Transverse colon (tissue), 3 donors: ENCODE measurements around the gene FKBP5.

ENCODE experiments used
- CTCF ChIP-seq, 5 experiments: fragments of 200-600 bp in 3 of 5; fragments of 450-650 bp in 2 of 5; sonication (generic) in 3 of 5; IDR thresholded peaks; 1 replicate in 2 of 5; 2 replicates in 3 of 5; pipeline ENCODE4 v1.5.1; 2016 to 2017; ENCODE audit warnings: antibody characterized with exemption in 5 of 5, inconsistent platforms in 3 of 5, mild to moderate bottlenecking in 2 of 5, moderate library complexity in 1 of 5
- EP300 ChIP-seq: sonication (generic); formaldehyde crosslinking; IDR thresholded peaks from one replicate; pipeline ENCODE4 v1.6.1; 2017; ENCODE audit warnings: antibody characterized with exemption, low read depth
- POLR2A ChIP-seq: fragments of 450-650 bp; IDR thresholded peaks from one replicate; pipeline ENCODE4 v1.6.1; 2016; ENCODE audit warnings: antibody characterized with exemption, mild to moderate bottlenecking, moderate library complexity

GRCh38 chr6:35731736-35732532 is 43.2 kb upstream of the FKBP5 start:
- peak in 2 of 5 experiments; percentile 8 to 16 for TF ChIP-seq CTCF (IDR thresholded peaks at IDR 0.05)
- TF ChIP-seq POLR2A: peak; percentile 65
- peak; percentile 99 for TF ChIP-seq EP300
